GM23248 (cell line): ENCODE results near the gene ZNF543. TPM values are rescaled to one million over a fixed set of nuclear protein-coding genes. Genes with fewer than 3 reads are reported as not detected.
A peak's percentile ranks its signal among the peaks of the same experiment; 100 is the strongest.

Experiments
- DNase-seq: peaks from one replicate; pipeline ENCODE4 v3.0.0-alpha.2; 2015
- H2AFZ ChIP-seq: fragments of 200-600 bp; sonication (generic); 2 replicates; pipeline ENCODE4 v1.6.1; 2016; ENCODE audit warnings: antibody characterized with exemption
- H3F3A ChIP-seq: fragments of 200-600 bp; sonication (generic); 2 replicates; pipeline ENCODE4 v1.6.1; 2016; ENCODE audit warnings: mild to moderate bottlenecking, antibody characterized with exemption, mixed run types; ENCODE audit not compliant: insufficient read depth
- H3K27ac ChIP-seq: fragments of 200-600 bp; sonication (generic); 2 replicates; pipeline ENCODE4 v1.5.1; 2016; ENCODE audit warnings: mild to moderate bottlenecking
- H3K27me3 ChIP-seq: fragments of 200-600 bp; sonication (generic); replicated peaks from 2 replicates; pipeline ENCODE4 v1.6.1; 2016; ENCODE audit warnings: mild to moderate bottlenecking; ENCODE audit not compliant: insufficient read depth
- H3K36me3 ChIP-seq: fragments of 200-600 bp; sonication (generic); 2 replicates; pipeline ENCODE4 v1.6.1; 2016; ENCODE audit warnings: low read depth, mild to moderate bottlenecking
- H3K4me1 ChIP-seq: fragments of 200-600 bp; sonication (generic); 2 replicates; pipeline ENCODE4 v1.6.1; 2016; ENCODE audit warnings: mild to moderate bottlenecking; ENCODE audit not compliant: insufficient read depth
- H3K4me2 ChIP-seq: fragments of 200-600 bp; sonication (generic); one replicate; pipeline ENCODE4 v1.6.1; 2016; ENCODE audit warnings: mild to moderate bottlenecking; ENCODE audit not compliant: unreplicated experiment
- H3K4me3 ChIP-seq: fragments of 200-600 bp; sonication (generic); 2 replicates; pipeline ENCODE4 v1.5.1; 2016; ENCODE audit warnings: mild to moderate bottlenecking
- H3K79me2 ChIP-seq: fragments of 200-600 bp; sonication (generic); 2 replicates; pipeline ENCODE4 v1.6.1; 2016; ENCODE audit warnings: mild to moderate bottlenecking; ENCODE audit not compliant: insufficient read depth
- H3K9ac ChIP-seq: fragments of 200-600 bp; sonication (generic); 2 replicates; pipeline ENCODE4 v1.6.1; 2016; ENCODE audit warnings: mild to moderate bottlenecking
- H3K9me2 ChIP-seq: fragments of 200-600 bp; sonication (generic); 2 replicates; pipeline ENCODE4 v1.6.1; 2016; ENCODE audit warnings: mixed run types, mild to moderate bottlenecking, moderate library complexity; ENCODE audit not compliant: insufficient read depth
- H3K9me3 ChIP-seq: fragments of 200-600 bp; sonication (generic); one replicate; pipeline ENCODE4 v1.6.1; 2017; ENCODE audit warnings: low read depth
- H4K20me1 ChIP-seq: fragments of 200-600 bp; sonication (generic); 2 replicates; pipeline ENCODE4 v1.6.0; 2016; ENCODE audit not compliant: insufficient read depth
- EZH2 ChIP-seq: fragments of 200-600 bp; sonication (generic); IDR thresholded peaks from 2 replicates; pipeline ENCODE4 v1.6.1; 2018; ENCODE audit warnings: antibody characterized with exemption, mild to moderate bottlenecking; ENCODE audit not compliant: insufficient read depth, poor library complexity, severe bottlenecking
- EZH2phosphoT487 ChIP-seq: fragments of 200-600 bp; sonication (generic); IDR thresholded peaks from 2 replicates; pipeline ENCODE4 v1.6.1; 2018; ENCODE audit warnings: antibody characterized with exemption, moderate library complexity, mild to moderate bottlenecking, low read depth; ENCODE audit not compliant: insufficient read depth
- WGBS, 2 experiments: methylation state at CpG; one replicate each; pipeline ENCODE4 v1.1.6; 2015 to 2017; ENCODE audit warnings: low lambda C conversion rate in 2 of 2, low coverage in 1 of 2; ENCODE audit errors: missing lambda C conversion rate in 2 of 2; 5-methylcytosine and 5-hydroxymethylcytosine counted together
- in situ Hi-C: fragments of 300-500 bp; cut with MboI; formaldehyde crosslinking; loops from 2 replicates; pipeline ENCODE4 v1.15.0; 2020
- polyA plus RNA-seq: library from polyadenylated mRNA; unstranded; fragments of >200 nt; fragmentation: Nextera tagmentation; extraction: Ambion mirVana; gene quantifications from 2 replicates; pipeline ENCODE4 v1.2.1, GENCODE V29; 2016
- total RNA-seq: library from RNA; depleted of rRNA; stranded (reverse); fragments of >200 nt; shearing (Covaris generic); gene quantifications from 2 replicates; pipeline ENCODE4 v1.2.3, GENCODE V29; 2014

ZNF543 gene
- total and polyA plus RNA-seq, 2 experiments from 2014 or later, result 1.7 to 8.0 TPM

- Histone ChIP-seq H2AFZ (peak overlapping the region; percentile 81), H3K27me3 (no peaks in the 10 kb centered on the region), H3K4me1 (peaks cover 27% of the 10 kb centered on the region), H3K4me3 (peak overlapping the region; percentile 100), H4K20me1 (no peaks in the 10 kb centered on the region; the same call in 1 of the 2 replicates), H3F3A (peaks cover 16% of the 10 kb centered on the region), H3K27ac (peak overlapping the region; percentile 99), H3K79me2 (peaks cover 43% of the 10 kb centered on the region), H3K4me2 (peak overlapping the region; percentile 91), H3K9me3 (no peaks in the 10 kb centered on the region), H3K9ac (peak overlapping the region; percentile 99), H3K9me2 (no peaks in the 10 kb centered on the region), H3K36me3 (no peaks in the 10 kb centered on the region)
- TF ChIP-seq EZH2, result no peak
- peak; percentile 98 for DNase-seq
- in situ Hi-C loops, result no loop called here
- 7 to 8% methylated on average over 25 of the region's 25 CpGs for WGBS, 2 experiments
Observed at GRCh38 chr19:57279418-57280164, 40.7 kb upstream of the ZNF543 start.

DNA sequence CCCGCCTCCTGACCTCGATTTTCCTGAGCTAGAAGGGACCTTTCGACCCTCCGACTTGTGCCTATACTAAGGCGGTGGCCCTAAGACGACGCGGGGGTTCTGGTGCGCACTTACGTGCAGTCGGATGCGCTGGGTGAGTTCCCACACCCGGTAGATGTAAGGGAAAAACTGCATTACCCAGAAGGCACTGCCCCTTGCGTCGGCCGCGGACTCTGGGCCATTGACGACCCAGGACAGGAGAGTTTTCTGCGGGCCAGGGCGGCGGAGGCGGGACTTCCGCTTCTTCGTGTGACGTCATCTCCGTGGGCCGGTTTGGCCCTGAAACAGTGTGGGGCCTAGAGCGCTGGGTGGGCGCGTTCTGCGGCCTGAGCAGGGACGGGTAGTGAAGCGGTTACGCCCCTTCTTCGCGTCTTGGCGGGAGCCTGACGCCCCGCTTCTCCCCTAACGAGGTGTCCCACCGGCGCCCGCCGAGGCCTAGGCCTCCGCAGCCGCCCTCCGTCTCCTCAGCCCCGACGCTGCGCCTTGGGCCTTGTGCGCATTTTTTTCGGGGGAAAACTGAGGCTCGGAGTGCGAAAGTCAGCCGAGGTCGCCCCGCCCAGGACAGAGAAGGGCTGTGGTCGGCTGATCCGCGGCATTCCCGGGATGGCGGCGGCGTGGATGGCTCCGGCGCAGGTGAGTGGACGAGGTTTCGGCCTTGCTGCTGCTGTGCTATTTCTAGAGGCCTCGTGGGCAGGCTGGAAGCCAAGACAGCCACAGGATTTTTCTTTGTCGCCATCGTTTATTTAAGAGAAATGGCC is 39.9 kb upstream of the ZNF543 start, which contains the start of gene ZNF460:
ZNF460 (plus strand) TSS at position 321 of the 797 bp plus-strand sequence; CDS start at position 643, 322 bp downstream.
- peak; percentile 99 for DNase-seq
- 1% methylated on average over 57 to 71 of the region's 71 CpGs for WGBS, 2 experiments
- Histone ChIP-seq H3K4me2 (peak within 1 kb of the TSS; percentile 100), H3K4me1 (peaks cover 27% of the 10 kb centered on the region), H3K9me2 (no peaks in the 10 kb centered on the region), H3K27ac (peak within 1 kb of the TSS; percentile 99), H4K20me1 (peaks cover 3% of the 10 kb centered on the region; the same call in 1 of the 2 replicates), H3K79me2 (peaks cover 50% of the 10 kb centered on the region), H3K9me3 (no peaks in the 10 kb centered on the region), H3K36me3 (peaks cover 5% of the 10 kb centered on the region; the same call in 1 of the 2 replicates), H2AFZ (peak within 1 kb of the TSS; percentile 81), H3K4me3 (peak within 1 kb of the TSS; percentile 100), H3F3A (peaks cover 16% of the 10 kb centered on the region), H3K27me3 (no peaks in the 10 kb centered on the region), H3K9ac (peak within 1 kb of the TSS; percentile 99)
- in situ Hi-C loops, result no loop called here
- no peak for TF ChIP-seq EZH2
- TF ChIP-seq EZH2phosphoT487, result no peak

DNA sequence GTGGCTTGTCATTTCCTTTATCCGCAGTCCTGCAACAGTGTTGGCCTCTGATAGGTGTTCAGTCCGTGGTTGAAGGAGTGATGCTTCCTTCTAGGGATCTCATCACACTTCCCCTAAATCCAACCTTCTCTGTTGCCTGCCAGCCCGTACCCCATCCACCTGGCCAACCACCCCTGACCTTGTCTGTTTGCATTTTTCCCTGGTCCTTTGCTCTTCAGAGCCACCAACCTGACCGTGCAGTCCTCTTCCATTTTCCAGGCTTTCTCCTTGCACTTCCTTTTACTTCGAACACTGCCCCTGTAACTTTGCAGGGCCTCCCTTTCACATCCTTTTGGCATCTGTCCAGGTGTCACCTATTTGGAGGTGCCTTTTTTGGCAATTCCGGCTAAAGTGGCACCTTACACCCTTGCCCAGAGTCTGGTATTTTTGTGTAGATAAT is 39.3 kb upstream of the ZNF543 start:
- 0 to 3% methylated on average over 6 of the region's 6 CpGs for WGBS, 2 experiments
- H3K4me1 ChIP-seq, result peaks cover 27% of the 10 kb centered on the region
- peak; percentile 46 for DNase-seq
- H4K20me1 ChIP-seq, result peaks cover 7% of the 10 kb centered on the region; the same call in 1 of the 2 replicates
- no peaks in the 10 kb centered on the region for H3K27me3 ChIP-seq
- H3K4me2 ChIP-seq, result peak overlapping the region; percentile 100
- H2AFZ ChIP-seq, result peak overlapping the region; percentile 81
- no peaks in the 10 kb centered on the region for H3K9me2 ChIP-seq
- no peaks in the 10 kb centered on the region for H3K9me3 ChIP-seq
- peak overlapping the region; percentile 99 for H3K9ac ChIP-seq
- H3K4me3 ChIP-seq, result peak overlapping the region; percentile 100
- H3K36me3 ChIP-seq, result peaks cover 11% of the 10 kb centered on the region
- peaks cover 16% of the 10 kb centered on the region for H3F3A ChIP-seq
- peak overlapping the region; percentile 99 for H3K27ac ChIP-seq
- peaks cover 57% of the 10 kb centered on the region for H3K79me2 ChIP-seq
- in situ Hi-C loops, result no loop called here
- no peak for TF ChIP-seq EZH2phosphoT487
- TF ChIP-seq EZH2, result no peak

GRCh38 chr19:57282011-57282643 is 38.1 kb upstream of the ZNF543 start:
- Histone ChIP-seq H3K36me3 (peaks cover 21% of the 10 kb centered on the region), H3K27me3 (no peaks in the 10 kb centered on the region), H3K4me1 (peaks cover 27% of the 10 kb centered on the region), H3F3A (peaks cover 16% of the 10 kb centered on the region), H4K20me1 (peaks cover 7% of the 10 kb centered on the region; the same call in 1 of the 2 replicates), H3K27ac (no peak overlapping the region), H3K4me3 (peak overlapping the region; percentile 100), H3K79me2 (peaks cover 68% of the 10 kb centered on the region), H2AFZ (no peak overlapping the region), H3K9me3 (no peaks in the 10 kb centered on the region), H3K9ac (peak overlapping the region; percentile 99; the same call in 1 of the 2 replicates), H3K9me2 (no peaks in the 10 kb centered on the region), H3K4me2 (peak overlapping the region; percentile 100)
- no peak for DNase-seq
- 73 to 80% methylated on average over 5 of the region's 5 CpGs for WGBS, 2 experiments
- in situ Hi-C loops, result no loop called here
- TF ChIP-seq EZH2phosphoT487, result no peak
